Inflammatory macrophage treated with lipopolysaccharide for 4 hours (primary cell): ENCODE results near the gene TXNDC11.

ENCODE experiments used
- DNase-seq: peaks from one replicate; pipeline ENCODE4 v3.0.0-alpha.2; 2020

TXNDC11 gene

DNA sequence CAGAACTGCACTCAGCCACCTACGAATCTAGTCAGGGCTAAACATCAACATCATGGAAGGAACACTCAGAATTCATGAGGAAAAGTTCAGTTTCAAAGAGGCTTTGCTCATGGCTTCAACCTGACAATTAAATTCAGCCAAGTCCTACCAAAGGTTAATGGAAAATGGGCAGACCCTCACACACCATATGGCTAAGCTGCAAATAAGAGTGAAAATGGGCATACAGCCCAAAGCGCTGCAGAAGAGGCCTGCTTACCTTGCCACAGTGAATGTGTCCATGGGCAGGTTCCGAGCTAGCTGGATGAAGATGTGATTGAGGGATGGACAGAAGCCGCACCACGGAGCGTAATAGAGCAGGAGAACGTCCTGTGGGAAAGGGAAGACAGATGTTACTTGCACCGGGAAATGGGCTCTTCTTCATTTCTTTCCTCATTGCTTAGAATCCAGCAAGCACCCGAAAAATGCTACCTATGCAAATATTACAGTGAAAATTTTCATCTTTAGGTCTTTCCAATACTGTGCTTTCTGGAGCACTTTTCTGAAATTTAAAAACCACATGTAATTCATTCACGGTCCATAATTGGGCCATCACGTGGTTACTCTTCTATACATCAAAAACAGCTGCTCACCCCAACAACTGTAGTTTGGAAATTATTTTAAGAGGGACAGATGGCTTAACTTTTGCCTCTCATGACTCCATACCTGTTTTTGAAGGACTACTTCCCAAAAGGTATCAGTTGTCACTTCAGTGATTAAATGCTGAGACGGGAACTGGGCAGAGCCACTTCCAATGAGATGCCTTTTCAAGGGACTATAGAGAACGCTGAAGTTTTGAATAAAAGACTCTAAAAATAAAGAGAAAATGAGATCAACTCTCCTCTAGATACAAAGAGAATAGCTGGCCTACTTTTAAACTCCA, 54.8 kb downstream of the TXNDC11 start:
- no peak for DNase-seq

DNA sequence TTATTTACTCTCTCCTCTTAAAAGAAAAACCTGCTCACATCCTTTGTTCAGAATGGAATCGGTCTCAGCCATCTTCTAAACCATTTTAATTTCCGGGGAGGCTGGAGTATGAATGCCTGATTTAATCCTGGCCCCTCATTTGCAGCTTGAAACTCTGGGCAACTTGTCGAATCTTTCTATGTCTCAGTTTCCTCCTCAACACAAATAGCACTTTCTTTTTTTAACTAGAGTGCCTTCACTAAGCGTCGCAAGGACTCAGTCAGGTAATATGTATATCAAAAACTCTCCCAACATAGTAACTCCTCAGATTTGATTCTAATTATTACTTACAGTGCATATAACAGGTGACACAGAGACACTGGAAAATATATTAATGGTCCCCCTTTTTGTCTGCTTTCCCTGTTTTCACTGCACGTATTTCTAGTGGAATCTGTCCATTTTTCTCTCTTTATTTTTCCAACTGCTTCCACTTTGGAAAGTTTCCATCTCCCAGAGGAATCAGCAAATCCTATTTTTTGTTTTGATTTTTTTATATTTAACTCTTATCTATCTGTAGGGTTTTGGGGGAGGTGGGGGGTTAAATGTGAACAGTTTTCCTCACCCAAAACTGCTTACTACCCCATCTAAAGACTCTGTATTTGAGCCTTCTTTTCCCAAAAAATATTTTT, 55.8 kb downstream of the TXNDC11 start:
- no peak for DNase-seq

DNA sequence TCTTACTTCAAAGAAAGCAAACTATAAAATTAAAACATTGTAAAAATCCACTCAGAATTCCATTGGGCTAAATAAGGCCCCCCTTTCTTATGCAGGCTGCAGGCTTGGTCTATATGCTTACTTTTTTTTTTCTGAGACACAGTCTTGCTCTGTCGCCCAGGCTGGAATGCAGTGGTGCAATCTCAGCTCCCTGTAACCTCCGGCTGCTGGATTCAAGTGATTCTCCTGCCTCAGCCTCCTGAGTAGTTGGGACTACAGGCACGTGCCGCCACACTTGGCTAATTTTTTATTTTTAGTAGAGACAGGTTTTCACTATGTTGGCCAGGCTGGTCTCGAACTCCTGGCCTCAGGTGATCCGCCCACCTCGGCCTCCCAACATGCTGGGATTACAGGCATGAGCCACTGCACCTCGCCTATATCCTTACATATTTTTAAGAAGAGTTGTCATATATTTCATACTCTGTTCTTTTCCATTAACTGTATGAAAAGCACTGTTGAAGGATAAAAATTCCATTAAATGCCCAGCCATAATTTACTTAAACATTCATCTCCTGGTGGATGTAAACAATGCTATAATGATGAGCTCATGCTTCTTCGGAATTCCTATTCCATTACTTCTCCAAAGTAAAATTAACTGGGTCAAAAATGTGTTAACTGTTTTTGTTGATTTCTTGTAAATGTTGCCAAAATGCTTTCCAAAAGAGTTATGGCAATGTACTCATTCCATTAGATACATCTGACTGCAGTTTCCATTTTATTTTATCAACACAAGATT, 56.6 kb downstream of the TXNDC11 start:
- DNase-seq = no peak

DNA sequence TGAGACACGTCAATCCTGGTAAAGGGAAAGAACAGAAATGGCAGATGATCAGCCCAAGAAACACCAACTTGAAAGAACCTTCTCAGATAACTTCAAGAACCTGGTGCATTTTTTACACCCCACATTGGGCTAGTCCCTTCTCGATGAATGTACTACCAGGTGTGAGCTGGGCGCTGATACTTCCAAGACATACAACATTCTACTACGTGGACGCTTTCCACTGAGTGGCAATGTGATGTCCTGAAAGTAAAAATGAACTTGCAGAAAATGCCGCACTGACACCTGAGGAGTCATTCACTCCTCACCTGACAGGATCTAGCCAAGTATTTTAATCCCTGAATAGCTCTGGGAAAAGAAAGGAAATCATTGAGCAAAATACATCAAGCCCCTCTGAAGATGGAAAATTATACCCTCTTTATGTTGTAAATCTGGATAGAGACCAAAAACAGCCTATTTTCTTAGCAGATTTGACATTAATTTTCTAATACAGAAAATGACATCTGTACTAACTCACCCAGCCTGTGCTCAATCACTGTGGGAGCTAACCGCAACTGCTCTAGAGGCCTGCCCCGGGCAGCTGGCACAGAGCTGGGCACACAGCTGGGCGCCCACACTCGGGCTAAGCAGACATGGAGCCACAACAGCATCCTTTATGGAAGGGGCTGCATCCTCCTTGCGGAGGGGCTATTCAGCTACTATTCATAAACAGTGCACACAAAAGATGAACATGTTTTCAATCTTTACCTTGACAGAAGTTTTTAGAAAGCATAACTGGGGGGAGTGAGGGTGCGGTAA, 58.2 kb downstream of the TXNDC11 start:
- no peak for DNase-seq

DNA sequence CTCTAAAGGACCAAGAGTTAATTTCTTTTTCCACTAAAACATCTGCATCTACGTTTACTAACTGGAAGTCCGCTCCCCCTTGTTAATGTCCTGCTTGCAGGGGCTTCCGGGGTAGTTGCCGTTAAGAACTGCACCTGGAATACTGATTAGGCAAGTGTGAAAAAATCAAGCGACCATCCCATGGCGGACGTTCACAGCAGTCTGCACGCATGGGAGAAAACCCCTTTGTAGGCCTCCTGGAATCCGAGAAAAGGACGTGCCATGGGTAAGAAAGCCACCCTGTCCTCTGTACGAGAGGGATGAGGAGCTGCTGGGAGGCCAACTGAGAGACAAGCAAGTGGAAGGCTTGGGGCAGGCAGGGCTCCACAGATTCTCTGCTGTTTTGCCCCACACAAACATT, 59.5 kb downstream of the TXNDC11 start:
- DNase-seq = no peak

DNA sequence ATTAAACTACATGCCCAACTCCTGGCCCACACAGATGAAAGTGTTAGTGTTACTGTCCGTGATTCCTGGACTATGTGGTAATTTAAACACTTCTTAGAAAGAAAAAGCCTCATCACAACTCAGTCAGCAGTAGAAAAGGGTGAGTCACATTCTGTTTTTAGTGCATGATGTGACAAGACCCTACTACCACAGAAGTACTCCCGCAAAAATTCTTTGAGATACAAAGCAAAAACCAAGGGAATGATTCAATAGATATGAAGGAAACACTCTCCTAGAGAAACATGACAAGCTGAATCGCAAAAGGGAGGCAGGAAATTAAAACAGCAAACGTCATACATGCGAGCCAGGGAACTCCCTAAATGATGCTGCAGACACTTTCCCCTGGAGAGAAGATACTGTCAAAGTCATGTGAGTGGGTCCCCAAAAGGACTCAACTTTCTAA, 60.0 kb downstream of the TXNDC11 start:
- DNase-seq = peak; percentile 88

DNA sequence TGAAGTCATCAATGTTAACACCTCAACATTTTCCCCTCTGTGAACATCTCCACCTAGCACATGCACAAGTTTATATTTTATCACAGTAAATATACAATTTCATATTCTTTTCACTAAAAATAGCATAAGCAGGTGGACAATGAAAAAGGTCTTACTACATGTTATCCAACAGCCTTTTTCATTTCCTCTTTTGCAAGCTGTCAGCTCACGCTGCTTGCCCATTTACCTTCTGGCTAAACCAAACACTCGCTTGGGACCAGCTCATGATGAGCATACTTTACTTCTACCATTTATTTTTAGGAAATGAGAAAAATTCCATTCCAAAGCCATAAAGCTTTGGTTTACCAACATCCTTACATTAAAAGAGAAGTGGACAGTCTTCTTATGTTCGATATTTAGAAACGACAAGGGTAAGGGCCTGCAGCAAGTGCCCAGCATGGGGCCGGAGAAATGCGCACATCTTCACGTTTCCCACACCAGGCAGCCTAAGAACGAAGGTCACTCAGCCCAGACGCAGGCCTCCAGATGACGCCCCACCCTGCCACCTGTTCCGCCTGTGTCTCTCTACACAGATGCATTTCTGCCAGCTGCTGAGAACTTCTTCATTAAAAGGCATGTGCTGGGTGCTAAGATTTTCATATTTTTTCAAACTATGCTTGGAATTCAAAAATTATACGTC, 60.5 kb downstream of the TXNDC11 start:
- peak; percentile 33 for DNase-seq

DNA sequence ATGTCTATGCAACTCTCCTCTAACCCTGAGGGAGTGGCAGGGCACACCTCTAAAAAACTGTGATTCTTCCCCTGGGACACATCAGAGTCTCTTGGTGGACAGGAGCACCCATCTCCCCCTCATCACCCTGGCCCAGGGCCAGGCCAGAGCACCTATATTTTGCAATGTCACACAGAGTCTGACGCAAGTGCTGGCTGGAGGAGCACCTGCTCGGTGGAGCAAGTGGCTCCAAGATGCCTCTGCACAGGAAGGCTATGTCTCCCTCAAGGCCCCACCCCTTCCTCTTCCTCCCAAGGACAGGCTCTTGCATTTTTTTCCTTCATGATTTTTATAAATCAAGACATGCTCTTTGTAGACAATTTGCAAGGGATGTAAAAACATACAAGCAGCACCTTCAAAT, 61.1 kb downstream of the TXNDC11 start:
- no peak for DNase-seq

DNA sequence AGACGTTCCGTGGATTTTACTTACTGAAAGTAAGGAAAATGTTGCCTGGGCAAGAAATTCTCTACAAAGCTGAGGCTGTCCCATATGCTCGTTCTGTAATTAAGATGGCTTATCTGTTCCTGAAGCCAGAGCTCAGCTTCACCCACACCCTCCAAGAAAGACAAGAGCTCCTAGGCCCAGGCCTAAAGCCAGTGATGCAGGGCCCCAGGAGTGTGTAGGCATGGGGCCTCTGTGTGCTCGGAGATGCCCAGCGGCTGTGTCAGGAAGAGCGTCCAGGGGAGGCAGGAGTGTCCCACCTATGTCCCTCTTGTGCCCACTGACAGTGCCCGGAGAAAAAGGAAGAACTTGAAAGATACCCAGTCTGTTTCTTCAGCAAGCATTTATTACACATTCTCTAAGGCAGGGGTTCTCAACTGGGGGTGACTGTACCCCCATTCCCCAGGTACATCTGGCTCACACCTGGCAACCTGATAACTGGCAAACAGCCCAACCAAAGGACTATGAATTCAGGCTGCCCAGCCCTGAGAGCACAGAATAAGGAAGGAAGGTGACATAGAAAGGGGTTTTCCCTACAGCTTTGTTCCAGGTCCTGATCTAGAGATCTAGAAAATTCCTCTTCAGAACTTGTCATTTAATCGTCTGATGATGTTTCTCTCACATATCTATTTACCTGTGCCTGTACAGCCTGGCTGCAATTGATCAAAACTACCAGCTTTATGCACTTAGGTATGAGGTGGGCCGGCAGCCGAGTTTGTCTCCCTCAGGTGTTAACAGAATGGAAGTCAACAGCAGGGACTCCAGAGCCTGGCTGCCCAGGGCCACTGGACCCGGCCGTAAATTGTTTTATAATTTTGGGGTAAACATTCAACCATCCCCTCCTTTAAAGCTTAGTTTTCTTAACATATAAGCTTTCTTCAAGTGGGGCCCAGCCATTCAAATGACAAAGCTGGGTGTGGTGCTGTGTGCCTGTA, 62.4 kb downstream of the TXNDC11 start:
- DNase-seq = peak; percentile 16

DNA sequence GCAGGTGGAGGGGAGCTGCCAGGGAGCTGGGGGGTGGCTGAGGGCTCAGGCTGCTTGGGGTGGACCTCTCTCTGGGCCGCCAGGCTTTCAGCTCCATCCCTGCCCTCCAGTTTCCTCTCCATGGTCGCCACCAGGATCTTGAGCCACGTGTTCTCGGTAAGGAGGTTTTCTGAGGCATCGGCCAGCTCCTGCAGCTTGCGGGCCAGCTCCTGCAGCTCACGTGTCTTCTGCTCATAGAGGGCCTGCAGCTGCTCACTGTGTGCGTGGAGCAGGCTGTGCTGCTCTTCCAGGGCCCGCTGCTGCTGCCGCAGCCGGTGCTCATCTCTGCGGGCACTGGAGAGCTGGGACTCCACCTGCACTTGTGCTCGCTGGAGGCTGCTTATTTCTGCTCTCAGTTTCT, 63.4 kb downstream of the TXNDC11 start:
- DNase-seq = no peak

DNA sequence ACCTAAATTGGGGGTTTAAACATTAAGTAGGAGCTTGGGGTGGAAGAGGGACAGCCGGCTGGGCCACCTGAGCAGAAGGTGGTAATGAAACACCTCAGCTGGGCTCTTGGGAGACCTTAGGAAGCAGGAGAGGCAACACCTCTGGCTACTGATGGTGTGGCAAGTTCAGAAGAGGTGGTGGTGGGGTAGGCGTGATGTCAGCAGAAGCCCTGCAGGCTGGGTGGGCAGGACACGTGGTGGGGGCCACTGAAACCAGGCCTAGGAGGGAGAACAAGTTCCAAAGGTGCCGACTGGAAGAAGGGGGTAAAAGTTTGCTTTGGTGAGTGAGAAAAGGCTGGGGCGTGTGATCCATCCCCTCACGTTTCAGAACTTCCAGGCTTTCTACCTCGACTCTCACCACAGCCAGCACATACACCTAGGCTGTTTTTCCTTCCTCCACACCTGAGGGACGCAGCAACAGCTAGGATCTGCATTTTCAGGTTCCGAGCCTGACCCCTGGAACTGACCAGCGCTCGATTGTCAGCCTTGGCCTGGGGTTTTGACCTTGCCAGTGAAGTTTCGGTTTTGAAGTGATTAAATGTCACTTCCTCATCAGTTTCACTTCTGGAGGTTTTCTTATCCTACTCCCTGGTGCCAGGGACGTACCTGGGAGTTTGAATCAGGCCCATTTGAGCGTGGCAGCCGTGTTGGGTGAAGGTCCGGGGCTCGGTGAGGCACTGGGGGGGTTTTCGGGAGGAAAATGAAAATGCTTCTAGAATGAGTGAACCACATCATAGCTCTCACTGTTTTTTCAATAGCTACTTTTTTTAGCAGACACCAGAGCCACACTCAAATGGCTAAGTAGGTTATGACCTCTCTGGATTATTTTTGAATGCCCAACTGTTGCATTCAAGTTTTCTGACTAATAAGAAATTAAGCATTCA, 64.4 kb downstream of the TXNDC11 start:
- DNase-seq = peak; percentile 59

DNA sequence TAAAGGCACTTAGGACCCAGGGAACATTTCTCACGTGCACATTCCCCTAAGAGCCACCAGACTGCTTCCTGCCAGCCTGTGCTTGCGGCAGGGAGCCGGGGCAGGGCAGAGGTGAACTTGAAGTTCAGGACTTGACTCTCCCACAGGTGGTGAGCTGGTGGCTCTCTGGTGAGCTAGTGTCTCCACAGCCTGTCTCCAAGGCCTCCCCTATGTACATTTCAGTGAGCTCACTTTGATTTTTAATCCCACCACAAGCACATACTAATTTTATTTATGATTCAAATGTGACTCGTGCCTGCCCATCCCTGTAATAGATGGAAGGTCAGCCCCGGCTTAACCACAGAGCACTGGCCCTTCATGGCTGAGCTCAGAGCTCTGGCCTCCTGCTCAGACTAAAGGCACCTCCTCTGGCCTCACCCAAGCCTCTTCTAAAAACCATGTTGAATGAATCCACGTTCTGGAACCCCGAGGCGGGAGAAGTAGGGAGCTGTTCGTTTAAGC, 65.2 kb downstream of the TXNDC11 start:
- no peak for DNase-seq

DNA sequence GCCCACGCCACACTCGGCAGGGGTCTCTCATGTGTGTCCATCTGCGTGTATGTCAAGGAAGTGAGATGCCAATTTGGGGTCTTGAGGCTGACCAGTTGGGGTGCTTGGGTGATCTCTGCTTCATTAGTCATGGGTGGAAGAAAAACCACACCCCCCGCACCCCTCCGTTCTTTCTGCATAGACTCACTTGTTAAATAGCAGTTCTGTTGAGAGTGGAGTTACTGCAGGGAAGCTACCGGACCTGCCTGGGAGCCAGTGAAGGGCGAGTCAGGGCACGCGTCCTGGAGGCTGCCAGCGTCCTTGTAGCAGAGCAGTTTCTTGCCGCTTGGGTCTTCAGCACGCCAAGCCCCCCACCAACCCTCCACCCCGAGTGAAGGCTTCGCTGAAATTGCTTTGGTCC, 65.9 kb downstream of the TXNDC11 start:
- DNase-seq = no peak

DNA sequence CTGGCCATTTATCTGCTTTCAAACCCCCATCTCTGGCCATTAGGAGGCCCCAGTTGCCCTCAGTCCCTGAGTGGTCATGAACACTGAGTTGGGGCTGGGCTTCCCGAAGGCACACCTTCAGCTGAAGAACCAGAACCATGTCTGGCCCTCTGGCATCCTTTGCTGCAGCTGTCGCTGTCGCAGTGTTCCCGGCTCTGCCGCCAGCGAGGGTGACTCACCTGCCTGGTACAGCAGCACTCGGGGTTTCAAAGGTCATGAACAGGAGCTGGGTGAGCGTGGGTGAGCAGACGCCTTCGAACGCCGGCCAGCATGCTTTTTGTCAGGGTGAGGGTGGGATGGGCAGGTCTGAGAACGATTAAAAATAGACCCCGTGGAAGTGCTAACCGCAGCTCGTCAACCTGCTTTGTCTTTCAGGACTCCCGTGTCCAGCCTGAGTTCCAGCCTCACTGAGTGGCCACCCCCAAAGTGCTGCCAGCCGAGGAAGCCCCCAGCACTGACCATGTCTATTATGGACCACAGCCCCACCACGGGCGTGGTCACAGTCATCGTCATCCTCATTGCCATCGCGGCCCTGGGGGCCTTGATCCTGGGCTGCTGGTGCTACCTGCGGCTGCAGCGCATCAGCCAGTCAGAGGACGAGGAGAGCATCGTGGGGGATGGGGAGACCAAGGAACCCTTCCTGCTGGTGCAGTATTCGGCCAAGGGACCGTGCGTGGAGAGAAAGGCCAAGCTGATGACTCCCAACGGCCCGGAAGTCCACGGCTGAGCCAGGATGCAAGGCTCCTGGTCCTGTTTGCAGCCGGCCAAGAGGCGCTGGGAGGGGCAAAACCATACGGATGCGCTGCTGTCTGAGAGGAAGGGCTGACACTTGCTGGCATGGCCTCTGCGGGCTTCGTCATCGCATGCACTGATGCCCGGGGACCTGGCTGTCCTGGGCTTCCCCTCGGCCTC, 66.8 kb downstream of the TXNDC11 start:
- no peak for DNase-seq

DNA sequence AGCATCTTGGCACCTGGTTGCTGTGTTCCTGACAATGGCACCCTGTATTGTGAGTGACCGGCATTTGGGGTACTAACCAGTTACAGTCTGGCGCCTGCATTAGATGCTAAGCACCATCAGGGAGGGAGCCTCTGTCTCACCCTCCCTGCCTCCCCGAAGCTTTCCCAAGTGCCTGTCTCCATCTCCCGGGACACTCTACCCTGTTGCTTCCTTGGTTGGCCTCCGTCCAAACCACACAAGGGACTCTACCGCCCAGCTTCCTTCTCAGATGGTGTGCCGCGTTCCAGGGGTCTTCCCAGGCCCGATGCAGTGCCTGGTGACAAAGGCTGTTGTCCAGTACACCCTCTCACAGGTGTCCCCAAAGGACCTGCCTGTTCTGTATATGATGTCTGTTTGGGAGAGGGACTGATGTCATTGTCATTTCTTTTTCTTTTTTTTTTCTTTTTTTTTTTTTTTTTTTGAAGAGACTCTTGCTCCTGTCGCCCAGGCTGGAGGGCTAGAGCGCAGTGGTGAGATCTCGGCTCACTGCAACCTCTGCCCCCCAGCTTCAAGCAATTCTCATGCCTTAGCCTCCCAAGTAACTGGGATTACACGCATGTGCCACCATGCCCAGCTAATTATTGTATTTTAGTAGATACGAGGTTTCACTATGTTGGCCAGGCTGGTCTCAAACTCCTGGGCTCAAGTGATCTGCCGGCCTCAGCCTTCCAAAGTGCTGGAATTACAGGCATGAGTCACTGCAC, 67.7 kb downstream of the TXNDC11 start:
- no peak for DNase-seq

DNA sequence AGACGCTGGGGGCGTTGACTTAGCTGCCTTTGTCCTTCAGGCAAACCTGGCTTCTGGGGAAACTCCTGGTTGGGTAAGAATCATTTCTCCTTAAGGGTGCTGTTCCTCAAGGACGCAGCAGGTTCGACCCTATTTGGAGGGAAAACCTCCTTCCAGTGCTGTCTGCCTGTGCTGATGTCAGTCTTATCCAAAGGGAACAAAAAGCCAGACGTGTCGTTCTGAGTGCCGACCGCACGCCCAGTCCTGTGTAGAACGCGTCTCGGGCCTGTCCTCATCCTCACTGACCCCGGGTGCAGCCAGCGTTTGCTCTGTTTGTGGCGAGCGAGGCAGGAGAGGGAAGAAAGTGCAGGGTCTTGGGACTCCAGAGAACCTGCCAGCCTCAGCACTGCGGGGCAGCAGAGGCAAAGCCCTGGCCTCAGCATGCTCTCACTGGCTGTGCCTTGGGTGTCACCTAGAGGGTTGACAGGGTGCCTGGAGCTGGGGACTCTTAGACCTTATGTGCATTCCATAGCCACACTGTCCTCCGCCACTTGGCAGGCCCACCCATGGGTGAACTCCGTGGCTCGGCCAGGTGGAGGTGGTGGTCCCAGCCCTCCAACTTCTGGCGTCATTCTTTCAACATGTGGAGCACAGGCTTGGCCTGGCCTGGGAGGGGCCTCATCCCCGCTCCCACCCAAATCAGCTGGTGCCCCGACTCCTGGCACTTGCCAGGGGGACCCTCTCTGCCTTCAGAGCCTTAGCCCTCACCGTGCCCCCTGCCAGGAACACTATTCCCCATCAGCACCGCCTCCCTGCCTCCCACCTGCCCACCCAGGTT, 68.4 kb downstream of the TXNDC11 start:
- DNase-seq = no peak
